ENCODE measurements around the gene MED4. TPM values are rescaled to one million over a fixed set of nuclear protein-coding genes. Genes with fewer than 3 reads are reported as not detected.
A peak's percentile ranks its signal among the peaks of the same experiment; 100 is the strongest.

The MED4 gene
- total RNA-seq, 1 donor: 27.2 TPM

- no peak overlapping the region for H3K4me3 ChIP-seq (ENCODE audit: low read depth, low read length)
- TF ChIP-seq, protein P1, sequence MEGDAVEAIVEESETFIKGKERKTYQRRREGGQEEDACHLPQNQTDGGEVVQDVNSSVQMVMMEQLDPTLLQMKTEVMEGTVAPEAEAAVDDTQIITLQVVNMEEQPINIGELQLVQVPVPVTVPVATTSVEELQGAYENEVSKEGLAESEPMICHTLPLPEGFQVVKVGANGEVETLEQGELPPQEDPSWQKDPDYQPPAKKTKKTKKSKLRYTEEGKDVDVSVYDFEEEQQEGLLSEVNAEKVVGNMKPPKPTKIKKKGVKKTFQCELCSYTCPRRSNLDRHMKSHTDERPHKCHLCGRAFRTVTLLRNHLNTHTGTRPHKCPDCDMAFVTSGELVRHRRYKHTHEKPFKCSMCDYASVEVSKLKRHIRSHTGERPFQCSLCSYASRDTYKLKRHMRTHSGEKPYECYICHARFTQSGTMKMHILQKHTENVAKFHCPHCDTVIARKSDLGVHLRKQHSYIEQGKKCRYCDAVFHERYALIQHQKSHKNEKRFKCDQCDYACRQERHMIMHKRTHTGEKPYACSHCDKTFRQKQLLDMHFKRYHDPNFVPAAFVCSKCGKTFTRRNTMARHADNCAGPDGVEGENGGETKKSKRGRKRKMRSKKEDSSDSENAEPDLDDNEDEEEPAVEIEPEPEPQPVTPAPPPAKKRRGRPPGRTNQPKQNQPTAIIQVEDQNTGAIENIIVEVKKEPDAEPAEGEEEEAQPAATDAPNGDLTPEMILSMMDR (IDR thresholded peaks at IDR 0.05; ENCODE audit: insufficient read depth, low read depth, low read length): peak; percentile 76
- peak; percentile 85 for DNase-seq (ENCODE audit: low read depth)
These were observed 32.3 kb upstream of the MED4 start for GRCh38 chr13:48126944-48127830.

- TF ChIP-seq, protein P1 (IDR thresholded peaks at IDR 0.05; ENCODE audit: insufficient read depth, low read depth, low read length): no peak
- no peak overlapping the region for H3K4me3 ChIP-seq (ENCODE audit: low read depth, low read length)
- peak; percentile 87 for DNase-seq (ENCODE audit: low read depth)
These were observed 30.9 kb upstream of the MED4 start for GRCh38 chr13:48125794-48126228.

DNA sequence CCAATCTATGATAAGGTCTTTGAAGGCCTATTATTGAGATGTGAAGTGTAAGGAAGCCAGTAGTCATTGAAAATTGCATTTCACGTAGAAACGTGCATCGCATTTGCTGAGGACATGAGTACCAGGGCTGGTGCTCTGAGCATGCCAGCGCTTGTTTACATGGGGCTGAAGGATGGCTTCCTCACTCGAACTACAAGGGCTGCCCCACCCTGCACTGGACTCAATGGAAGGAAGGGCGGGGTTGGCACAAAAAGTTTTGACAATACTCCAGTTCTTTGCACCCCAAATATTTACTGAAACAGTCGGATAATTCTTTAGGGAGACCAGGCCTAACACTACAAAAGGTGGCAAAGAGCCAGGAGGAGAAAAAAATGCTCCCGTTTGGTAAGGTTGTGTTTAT is 28.9 kb upstream of the MED4 start:
- no peak for DNase-seq (ENCODE audit: low read depth)
- TF ChIP-seq, protein P1 (IDR thresholded peaks at IDR 0.05; ENCODE audit: insufficient read depth, low read depth, low read length): no peak
- H3K4me3 ChIP-seq (ENCODE audit: low read depth, low read length): no peak overlapping the region

DNA sequence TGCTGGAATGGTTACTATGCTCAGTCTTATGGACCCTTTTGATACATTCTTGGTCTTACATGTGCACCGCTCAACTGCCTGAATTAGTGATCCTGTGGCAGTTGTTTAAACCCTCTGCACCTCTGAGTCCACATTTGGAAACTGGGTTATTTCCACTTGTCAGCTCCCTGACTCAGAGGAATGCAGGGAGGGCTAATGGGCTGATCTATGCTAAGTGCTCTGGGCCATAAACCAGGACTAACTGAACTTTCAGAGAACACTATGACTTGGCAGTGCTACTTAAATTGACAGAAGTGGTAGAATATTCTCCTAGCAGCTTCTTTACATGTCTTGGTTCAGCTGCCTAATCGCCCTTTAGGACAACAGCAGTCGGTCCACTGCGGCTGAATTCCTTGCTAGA is 26.8 kb upstream of the MED4 start:
- peak; percentile 19 for DNase-seq (ENCODE audit: low read depth)
- H3K4me3 ChIP-seq (ENCODE audit: low read depth, low read length): no peak overlapping the region
- TF ChIP-seq, protein P1 (IDR thresholded peaks at IDR 0.05; ENCODE audit: insufficient read depth, low read depth, low read length): no peak

GRCh38 chr13:48120241-48120640 is 25.3 kb upstream of the MED4 start:
- DNase-seq (ENCODE audit: low read depth): no peak

DNA sequence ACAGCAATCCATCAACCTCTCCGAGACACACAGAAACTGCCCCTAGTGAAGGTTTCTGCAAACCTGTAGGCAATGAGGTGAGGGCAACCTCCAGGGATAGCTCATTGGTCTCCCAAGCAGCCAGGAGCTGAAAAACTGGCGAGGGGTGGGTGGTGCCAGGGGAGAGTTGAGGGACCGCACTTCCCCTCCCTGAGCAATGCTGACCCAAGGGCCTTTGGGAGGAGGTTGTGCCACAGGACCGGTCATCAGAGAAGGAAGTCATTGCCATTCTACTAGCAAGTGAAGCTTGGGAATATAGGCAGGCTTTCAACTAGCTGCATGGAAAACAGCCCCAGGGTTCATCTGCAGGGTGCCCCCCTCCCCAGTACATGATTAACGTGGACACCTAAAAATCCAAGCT is 23.1 kb upstream of the MED4 start:
- DNase-seq (ENCODE audit: low read depth): no peak
- no peak overlapping the region for H3K4me3 ChIP-seq (ENCODE audit: low read depth, low read length)
- TF ChIP-seq, protein P1 (IDR thresholded peaks at IDR 0.05; ENCODE audit: insufficient read depth, low read depth, low read length): no peak

More at GRCh38 chr13:48120241-48120640, 25.3 kb upstream of the MED4 start:
- H3K4me3 ChIP-seq (ENCODE audit: low read depth, low read length): no peak overlapping the region
- TF ChIP-seq, protein P1 (IDR thresholded peaks at IDR 0.05; ENCODE audit: insufficient read depth, low read depth, low read length): no peak

Data from fibroblast of villous mesenchyme (primary cell).